CD4-positive, alpha-beta T cell treated with Interleukin-15 for 1 hour (primary cell): ENCODE data around the gene PIP4K2B.
A peak's percentile ranks its signal among the peaks of the same experiment; 100 is the strongest.
"Not testable (repeated sequence)": the region's sequence is repeated elsewhere in the genome, so short reads cannot be mapped to it uniquely, and the experiment has no call there.

ENCODE experiments used
- DNase-seq: peaks from one replicate; pipeline ENCODE4 v3.0.0-alpha.2; 2020

Gene PIP4K2B

DNA sequence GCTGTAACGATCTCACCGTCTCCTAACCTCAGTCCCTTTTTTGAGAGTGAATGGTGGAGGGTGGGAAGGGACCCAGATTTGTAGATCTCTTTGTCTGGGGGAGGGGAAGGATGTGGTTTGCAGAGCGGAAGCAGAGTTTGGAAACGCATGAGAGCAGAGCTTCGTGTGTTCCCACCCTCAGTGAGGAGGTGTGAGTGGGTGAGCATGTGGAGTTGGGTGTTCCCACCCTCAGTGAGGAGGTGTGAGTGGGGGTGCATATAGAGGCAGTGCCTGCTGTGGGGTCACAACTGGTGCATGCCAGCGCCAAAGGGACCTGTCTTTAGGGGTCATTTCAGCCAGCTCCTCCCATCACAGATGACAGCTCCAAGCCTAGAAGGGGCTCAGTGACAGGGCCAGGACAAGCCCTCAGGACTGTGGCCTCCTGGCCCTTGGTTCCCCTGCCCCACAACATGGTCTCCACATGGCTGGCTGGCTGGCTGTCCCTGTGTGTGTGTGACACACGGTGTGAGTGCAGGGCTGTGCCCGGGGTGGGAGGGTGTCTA is 71.0 kb downstream of the PIP4K2B start:
- DNase-seq, result peak; percentile 85

DNA sequence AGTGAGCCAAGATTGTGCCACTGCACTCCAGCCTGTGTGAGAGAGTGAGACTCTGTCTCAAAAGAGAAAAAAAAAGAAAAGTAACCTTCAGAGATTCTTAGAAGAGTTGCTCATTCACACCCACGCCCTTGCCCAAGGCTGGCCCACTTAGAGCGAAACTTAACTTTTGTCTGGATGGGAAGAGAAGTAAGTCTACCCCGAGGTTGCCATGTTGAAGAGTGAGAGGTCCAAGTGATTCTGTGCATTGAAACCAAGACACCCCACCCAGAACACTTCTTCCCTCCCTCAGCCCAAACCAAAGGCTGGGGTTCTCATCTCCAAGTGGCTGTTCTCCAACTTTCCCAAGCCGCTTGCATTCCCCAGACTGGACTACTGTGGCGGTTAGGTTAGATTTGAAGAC is 71.6 kb downstream of the PIP4K2B start:
- peak; percentile 76 for DNase-seq

- not testable (repeated sequence) for DNase-seq
These were observed 73.2 kb downstream of the PIP4K2B start for GRCh38 chr17:38726145-38726544.

- DNase-seq, result no peak
These were observed 74.3 kb downstream of the PIP4K2B start for GRCh38 chr17:38725066-38725465.

DNA sequence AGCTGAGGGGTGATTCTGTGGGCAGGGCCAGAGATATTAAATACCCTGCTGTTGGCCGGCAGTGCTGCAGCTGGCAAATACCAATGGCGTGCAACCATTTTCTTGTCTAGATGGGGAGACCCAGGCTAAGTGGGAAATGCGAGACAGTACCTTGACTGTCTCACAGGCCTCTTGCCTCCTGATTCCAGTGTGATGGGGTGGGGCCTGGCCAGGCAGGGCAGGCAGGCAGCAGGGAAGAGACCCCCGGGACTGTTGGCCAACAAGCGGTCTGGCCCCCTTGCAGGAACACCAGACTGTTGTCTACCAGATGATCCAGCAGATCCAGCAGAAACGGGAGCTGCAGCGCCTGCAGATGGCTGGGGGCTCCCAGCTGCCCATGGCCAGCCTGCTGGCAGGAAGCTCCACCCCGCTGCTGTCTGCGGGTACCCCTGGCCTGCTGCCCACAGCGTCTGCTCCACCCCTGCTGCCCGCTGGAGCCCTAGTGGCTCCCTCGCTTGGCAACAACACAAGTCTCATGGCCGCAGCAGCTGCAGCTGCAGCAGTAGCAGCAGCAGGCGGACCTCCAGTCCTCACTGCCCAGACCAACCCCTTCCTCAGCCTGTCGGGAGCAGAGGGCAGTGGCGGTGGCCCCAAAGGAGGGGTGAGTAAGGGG is 74.9 kb downstream of the PIP4K2B start:
- no peak for DNase-seq

- no peak for DNase-seq
These were observed 77.6 kb downstream of the PIP4K2B start for GRCh38 chr17:38721802-38722201.

DNA sequence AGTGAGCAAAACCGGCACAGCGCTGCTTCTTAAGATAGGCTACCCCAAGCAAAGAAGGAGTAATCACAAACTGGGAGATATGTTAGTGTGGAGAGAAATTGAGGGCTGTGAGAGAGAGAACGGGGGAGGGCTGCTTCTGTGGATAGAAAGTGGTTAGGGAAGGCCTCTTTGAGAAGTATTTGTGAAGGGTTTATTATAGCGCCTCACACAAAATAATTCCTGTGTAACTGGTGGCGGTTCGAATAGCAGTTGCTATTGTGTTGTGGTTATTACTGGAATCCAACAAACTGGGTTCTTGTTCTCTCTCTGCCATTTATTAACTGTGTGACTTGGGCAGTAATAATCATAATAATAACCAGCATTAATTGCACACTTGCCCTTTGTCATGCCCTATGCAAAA is 78.4 kb downstream of the PIP4K2B start:
- DNase-seq, result no peak

GRCh38 chr17:38719943-38720641 is 79.3 kb downstream of the PIP4K2B start:
- no peak for DNase-seq

DNA sequence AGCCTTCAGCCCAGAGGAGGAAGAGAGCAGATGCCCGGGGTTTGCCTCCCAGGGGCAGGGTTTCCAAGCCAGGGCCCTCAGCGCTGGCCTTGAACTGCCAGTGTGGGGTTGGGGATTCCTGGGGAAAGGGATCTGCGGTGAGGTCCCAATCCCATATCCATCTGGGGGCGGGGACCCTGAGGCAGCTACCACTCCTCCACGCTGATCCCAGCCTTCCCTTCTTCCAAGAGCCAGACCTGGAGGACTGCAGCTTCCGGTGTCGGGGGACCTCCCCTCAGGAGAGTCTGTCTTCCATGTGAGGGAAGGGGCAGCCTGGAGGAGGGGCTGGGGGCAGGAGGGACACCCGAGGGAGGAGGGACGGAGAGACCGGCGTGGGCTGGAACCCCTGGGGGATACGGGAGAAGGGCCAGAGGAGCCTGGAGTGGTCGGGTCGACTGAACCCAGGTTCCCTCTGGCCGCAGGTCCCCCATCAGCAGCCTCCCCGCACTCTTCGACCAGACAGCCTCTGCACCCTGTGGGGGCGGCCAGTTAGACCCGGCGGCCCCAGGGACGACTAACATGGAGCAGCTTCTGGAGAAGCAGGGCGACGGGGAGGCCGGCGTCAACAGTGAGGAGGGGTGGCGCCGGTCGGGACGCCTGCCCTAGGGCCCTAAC is 79.9 kb downstream of the PIP4K2B start:
- DNase-seq, result no peak

DNA sequence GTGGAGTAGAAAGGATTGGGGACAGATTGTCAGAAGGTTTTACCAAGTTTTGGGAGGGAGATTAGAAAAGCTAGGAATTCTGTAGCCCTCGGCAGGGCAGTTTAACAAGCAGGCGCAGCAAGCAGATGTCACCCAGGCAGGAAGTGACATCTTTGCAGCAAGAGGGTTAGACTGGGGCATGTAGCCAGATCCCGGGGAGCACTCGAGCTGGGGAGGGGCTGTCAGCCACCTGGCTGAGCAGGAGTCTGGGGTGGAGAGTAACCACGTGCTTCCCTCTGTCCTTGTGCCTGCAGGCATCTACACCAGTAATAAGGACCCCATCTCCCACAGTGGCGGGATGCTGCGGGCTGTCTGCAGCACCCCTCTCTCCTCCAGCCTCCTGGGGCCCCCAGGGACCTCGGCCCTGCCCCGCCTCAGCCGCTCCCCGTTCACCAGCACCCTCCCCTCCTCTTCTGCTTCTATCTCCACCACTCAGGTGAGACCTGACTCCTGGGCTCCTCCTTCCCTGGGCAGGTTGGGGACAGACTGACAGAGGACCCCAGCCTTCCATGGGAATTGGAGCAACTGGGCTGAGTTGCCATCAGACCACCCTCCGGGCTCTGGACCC is 82.1 kb downstream of the PIP4K2B start:
- no peak for DNase-seq

DNA sequence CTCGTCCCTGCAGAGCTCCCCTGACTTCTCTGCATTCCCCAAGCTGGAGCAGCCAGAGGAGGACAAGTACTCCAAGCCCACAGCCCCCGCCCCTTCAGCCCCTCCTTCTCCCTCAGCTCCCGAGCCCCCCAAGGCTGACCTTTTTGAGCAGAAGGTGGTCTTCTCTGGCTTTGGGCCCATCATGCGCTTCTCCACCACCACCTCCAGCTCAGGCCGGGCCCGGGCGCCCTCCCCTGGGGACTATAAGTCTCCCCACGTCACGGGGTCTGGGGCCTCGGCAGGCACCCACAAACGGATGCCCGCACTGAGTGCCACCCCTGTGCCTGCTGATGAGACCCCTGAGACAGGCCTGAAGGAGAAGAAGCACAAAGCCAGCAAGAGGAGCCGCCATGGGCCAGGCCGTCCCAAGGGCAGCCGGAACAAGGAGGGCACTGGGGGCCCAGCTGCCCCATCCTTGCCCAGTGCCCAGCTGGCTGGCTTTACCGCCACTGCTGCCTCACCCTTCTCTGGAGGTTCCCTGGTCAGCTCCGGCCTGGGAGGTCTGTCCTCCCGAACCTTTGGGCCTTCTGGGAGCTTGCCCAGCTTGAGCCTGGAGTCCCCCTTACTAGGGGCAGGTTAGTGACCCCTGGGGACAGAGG is 82.9 kb downstream of the PIP4K2B start:
- no peak for DNase-seq
